GM21528 (cell line): ENCODE data around the gene B4GAT1.
"Not testable (repeated sequence)": the region's sequence is repeated elsewhere in the genome, so short reads cannot be mapped to it uniquely, and the experiment has no call there.

Experiments used
- ATAC-seq: cut with Tn5 transposase; IDR thresholded peaks from one replicate; pipeline ENCODE4 v1.9.1; 2021; ENCODE audit warnings: mild to moderate bottlenecking, moderate library complexity; ENCODE audit not compliant: unreplicated experiment, low FRiP score

The B4GAT1 gene

GRCh38 chr11:66363805-66364535, 16.5 kb upstream of the B4GAT1 start:
- no peak for ATAC-seq

- ATAC-seq, result no peak
Observed at GRCh38 chr11:66363187-66363601, 15.8 kb upstream of the B4GAT1 start.

GRCh38 chr11:66362481-66363147, 15.2 kb upstream of the B4GAT1 start:
- no peak for ATAC-seq

GRCh38 chr11:66361502-66361941, 14.1 kb upstream of the B4GAT1 start:
- no peak for ATAC-seq

- no peak for ATAC-seq
Observed at GRCh38 chr11:66360406-66361073, 13.1 kb upstream of the B4GAT1 start.

GRCh38 chr11:66359662-66360087, 12.2 kb upstream of the B4GAT1 start:
- ATAC-seq, result no peak

GRCh38 chr11:66350560-66351235, 3.3 kb upstream of the B4GAT1 start:
- not testable (repeated sequence) for ATAC-seq

- no peak for ATAC-seq
Observed at GRCh38 chr11:66349084-66349386, 1.6 kb upstream of the B4GAT1 start.

- ATAC-seq, result peak; percentile 2
Observed at GRCh38 chr11:66346476-66347424, 679 bp downstream of the B4GAT1 start.

- no peak for ATAC-seq
Observed at GRCh38 chr11:66345316-66345649, 2.1 kb downstream of the B4GAT1 start.

- peak; percentile 61 for ATAC-seq
Observed at GRCh38 chr11:66344550-66345315, 2.7 kb downstream of the B4GAT1 start, which contains the start of gene BRMS1. TSS of gene BRMS1 (minus strand) at chr11:66345104. CDS start at chr11:66342234, 2,870 bp downstream.

GRCh38 chr11:66343176-66343575, 4.3 kb downstream of the B4GAT1 start:
- ATAC-seq, result no peak

GRCh38 chr11:66341502-66342126, 5.8 kb downstream of the B4GAT1 start:
- no peak for ATAC-seq

GRCh38 chr11:66340596-66341501, 6.6 kb downstream of the B4GAT1 start:
- ATAC-seq, result no peak

- ATAC-seq, result no peak
Observed at GRCh38 chr11:66339686-66340483, 7.5 kb downstream of the B4GAT1 start.

- no peak for ATAC-seq
Observed at GRCh38 chr11:66339162-66339675, 8.2 kb downstream of the B4GAT1 start.
